Stimulated activated naive CD4-positive, alpha-beta T cell (primary cell): ENCODE data around the gene SRGAP3.

ENCODE experiments used
- DNase-seq, 6 experiments: peaks; one replicate each; lab custom pipeline; 2025; lab: John Stamatoyannopoulos, UW

The SRGAP3 gene

DNA sequence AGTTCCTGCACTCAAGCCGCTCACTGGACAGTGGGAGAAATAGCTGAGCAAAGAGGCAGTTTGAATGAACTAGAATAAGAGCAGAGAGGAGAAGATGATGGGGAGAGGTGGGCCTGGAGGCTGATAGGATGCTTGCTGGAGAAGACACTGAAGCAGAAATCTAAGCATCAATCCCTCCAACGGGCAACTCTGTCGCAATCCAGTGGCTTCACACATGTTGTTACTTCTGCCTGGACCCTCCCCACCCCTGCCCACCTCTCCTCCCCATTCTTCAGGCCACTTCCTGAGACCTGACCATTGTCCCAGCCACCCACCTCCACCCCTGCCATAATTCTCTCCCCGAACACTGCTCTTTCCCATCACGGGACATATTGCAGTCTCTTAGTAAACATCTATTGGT lies 76.0 kb downstream of the SRGAP3 start:
- DNase-seq, result no peak

DNA sequence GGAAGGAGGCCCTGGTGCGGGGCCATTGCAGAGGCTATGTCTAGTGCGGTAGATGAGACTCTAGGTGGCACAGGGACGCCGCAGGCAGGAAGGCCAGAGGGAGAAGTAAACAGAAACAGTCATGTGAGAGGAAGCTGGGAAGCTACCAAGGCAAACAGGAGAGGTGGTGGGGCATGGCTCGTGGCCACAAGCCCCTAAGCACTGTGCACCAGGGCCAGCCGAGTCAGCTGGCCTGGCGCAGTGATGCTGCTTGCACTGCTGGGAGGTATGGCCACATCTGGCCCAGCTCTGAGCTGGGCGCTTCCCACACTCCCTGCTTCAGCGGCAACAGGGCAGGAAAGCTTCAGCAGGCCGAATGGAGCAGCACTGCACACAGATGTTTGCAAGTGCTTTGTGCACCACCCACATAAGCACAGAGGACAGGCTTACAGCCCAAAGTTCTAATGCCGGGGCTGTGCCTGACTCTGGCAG lies 76.6 kb downstream of the SRGAP3 start:
- DNase-seq, result no peak

DNA sequence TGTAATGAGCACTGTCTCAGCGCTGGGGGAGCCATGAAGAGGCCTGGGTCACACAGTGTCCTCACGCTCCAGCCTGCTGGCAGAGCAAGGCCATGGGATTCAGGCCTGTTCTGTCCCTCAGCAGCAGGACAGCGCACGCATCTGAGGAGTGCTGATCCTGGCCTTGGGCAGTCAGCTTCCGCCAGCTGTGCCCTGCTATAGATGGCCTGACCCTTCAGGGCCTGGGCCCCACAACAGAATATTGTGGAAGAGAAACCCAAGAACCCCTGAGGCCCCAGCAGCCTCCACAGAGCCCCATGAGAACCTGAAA lies 78.6 kb downstream of the SRGAP3 start:
- DNase-seq, result no peak

DNA sequence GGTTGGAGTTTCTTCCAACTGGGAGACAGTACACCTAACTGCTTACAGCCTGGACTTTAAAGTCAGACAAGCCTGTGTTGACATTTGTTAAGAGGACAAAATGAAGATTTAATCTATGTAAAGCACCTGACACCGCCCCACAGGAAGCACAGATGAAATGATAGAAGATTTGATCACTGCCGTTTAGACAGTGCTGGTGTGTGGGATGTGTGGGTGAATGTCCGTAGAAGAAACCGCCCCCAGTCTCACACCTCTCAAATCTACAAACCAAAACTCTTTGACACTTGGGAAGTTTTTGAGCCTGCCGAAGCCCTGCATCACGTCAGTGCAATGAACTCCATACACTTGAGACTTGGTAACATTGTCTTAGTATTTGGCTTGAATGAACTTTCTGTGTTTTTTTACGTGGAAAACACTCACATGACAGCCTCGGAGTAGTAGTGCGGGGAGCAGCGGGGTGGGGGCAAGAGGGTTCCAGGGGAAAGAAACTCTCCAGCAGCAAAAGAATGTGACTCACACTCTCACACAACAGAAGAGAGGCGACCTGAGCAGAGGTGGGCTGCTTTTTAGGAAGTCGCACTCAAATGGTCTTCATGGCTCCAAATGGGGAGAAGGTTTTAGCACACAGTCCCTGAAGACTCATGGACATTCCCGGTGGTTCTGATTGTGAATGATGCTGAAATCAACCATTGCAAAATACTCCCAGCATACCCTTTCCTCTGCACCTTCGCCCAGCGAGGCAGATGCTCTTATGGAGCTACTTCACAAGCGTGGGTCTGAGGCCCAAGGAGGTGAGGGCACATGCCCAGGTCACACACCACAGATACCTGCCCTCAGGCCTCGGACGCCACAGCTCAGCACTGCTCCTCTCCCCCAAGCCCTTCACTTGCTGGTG lies 79.2 kb downstream of the SRGAP3 start:
- peak in 2 of 6 experiments; percentile 12 to 16 for DNase-seq

DNA sequence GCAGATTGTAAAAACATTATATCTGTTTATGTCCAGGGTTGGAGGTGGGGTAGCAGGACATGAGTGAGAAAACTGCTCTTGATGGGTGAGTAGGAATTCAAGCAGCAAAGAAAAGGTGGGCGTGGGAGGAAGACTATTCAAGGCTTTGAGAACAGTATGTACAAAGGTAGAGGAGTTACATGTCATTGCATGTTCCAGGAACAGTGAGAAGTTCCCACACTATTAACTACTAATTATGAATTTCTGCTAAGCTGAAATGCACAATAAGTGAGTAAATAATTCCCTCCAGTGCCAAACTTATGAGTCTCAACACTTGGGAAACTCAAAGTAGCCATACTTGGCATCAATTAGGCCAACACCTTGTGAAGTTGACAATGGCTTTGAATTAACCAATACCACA lies 80.1 kb downstream of the SRGAP3 start:
- no peak for DNase-seq

DNA sequence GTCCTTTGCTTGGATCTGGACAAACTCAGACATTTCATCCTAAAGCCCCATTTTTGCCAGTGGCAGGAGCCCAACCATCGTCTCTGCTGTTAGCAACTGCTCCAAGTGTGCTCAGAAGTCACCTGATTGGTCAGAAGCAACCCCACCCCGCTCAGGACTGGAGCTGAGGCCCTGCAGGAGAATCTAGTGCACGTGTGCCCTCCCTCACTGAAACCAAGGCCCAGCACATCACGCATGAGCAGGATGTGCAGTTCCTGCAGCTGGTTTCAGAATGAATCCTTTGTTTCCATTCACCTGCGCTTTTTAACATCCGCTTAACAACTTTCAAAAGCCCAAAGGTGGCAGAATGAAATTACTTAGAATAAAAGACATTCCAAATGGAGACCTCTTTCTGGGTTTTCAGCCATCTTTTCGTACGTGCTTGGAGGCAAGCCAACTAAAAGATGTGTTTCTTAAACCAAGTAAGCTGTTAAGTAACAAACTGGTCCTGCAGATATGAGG lies 81.2 kb downstream of the SRGAP3 start:
- DNase-seq, result peak in 3 of 6 experiments; percentile 6 to 18 (median 9)

DNA sequence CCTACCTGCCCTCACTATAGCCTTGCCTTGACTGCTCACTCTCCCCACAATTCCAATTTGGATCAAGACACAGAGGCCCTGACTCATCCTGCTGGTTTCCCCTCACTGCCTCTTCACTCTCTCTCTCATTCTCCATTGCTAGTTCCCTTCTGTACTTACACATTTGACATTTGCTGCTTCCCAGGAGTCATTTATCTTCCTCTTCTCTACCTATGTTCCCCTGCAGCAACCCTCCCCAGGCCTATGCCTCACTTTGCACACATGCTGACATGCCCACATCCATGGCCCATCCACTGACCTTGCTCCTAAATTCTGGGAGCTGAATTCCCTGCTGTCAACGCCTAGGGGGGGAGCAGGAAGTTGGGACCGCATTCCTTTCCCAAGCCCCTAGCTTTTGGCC lies 82.2 kb downstream of the SRGAP3 start:
- no peak for DNase-seq

DNA sequence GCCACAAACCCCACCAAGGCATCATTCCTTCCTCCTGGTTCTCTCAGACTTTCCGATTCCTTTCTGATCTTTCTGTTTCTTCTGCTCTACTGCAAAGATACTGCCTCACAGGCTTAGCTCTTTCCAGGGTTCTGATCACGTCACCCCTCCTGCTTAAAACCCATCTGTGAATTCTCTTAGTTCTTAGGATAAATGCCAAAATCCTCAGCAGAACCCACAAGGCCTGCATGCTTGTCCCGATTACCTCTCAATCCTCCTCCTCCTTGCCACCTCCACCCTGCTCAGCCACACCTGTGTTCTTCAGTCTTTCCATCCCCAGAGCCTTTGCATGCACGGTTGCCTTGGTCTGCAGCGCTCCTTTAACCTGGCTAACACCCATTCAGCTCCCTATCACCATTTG lies 84.0 kb downstream of the SRGAP3 start:
- no peak for DNase-seq

DNA sequence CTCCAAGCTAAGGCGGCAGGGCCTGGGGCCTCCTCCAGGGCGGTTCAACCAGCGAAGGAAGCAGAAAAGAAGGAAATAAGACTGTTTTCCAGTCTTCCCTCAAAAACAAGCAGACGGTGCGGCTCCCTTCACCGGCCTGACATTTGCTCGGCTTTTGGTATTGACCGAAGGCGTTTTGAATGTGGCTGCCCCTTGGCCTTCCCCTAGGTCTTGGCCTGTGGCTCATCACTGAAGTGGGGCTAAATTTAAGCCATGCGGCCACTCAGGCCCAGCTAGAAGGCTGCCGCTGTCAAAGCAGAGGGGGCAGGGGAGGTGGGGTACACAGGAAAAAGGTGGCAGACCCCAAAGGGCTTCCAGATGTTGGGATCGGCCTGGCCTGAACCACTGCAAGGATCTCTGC lies 86.2 kb downstream of the SRGAP3 start:
- no peak for DNase-seq

DNA sequence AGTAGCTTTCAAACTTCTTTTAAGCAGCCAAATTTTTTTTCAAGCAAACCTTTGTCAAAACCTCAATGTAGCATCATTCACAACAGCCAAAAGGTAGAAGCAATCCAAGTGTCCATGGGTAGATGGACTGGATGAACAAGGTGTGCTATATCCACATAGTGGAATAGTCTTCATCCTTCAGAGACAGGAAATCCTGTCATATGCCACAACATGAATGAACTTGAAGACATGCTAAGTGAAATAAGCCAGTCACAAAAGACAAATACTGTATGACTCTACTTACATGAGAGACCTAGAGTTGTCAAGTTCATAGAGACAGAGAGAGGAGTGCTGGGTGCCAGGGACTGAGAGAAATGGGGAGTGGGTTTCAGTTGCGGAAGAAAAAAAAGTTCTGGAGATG lies 87.6 kb downstream of the SRGAP3 start:
- DNase-seq, result no peak

DNA sequence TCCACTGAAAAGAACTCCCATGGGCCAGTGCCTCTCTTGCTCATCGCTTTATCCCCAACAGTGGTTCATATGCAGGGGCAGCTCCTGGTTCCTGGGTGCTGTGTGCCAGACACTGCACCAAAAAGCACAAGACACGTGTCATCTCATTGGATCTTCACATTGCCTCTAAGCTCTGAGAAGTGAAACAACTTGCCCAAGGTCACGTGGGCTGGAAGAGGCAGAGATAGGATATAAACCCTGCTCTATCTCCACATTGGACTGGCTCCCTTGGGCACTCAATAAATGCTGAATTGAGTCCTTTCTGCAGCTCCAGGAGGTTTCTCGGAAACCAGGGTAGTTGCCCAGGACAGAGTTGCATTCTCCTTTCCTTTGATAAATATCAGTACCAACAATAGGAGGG lies 88.1 kb downstream of the SRGAP3 start:
- no peak for DNase-seq

DNA sequence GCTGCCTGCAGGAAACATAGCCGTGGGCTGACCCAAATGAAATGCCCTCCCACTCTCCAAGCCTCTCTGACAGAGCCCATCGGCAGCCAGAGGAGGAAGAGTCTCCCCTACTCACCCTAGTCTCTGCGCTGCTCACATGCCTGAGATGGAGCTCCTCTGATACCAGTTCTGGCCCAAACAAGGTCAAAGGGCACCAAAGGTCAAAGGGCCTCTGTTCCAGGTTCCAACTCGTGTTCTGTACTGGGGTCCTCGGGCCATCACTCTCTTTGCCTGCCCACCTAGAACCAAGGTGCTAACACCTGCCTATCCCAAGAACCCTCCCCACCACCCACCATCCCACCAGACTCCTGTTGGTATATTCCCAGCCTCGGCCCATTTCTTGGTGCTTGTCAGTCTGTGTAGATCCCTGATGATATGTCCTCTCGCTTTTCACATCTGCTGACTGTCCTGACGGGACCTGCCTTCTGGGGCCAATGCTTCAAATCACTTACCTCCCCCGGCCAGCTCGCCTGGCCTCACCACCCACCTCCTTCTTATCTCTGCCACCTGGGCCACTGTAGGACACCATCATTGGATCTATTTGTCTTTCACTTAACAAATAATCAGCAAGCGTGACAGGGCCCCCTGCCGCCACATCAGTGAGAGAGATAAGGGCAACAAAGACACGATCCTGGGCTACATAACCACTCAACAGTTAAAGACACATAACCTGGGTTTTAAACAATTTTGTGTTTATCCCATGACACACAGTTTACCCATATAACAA lies 90.4 kb downstream of the SRGAP3 start:
- no peak for DNase-seq

DNA sequence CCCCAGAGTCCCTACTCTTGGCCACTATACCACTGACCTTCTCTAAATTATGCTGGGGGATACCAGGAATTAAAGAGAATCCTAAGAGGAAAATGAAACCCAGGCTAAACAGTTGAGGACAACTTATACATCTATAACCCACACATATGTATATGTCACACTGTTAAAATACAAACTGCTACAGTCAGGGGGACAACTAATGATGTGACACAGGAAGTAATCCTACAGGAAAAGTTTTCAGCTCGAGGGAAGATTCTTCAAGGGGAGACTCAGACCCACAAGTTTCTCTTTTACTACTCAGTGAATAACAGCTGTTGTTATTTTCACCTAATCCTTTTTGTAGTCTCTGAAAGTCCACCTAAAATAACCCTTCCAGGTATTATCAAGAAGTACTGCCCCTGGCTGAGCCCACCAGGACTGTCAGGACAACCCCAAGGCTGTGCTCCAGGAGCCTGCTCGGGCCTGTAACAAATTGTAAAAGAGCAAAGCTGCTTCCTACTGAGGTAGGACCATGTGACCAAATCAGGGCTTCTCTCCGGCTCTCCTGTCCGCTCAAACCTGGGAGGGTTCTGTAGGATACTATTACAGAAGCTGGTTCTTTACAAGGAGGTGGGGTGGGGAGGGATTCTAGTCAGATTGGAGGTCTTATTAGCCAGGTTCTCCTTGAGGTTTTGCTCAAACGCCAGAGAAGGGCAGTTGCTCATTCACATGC lies 91.6 kb downstream of the SRGAP3 start:
- no peak for DNase-seq

DNA sequence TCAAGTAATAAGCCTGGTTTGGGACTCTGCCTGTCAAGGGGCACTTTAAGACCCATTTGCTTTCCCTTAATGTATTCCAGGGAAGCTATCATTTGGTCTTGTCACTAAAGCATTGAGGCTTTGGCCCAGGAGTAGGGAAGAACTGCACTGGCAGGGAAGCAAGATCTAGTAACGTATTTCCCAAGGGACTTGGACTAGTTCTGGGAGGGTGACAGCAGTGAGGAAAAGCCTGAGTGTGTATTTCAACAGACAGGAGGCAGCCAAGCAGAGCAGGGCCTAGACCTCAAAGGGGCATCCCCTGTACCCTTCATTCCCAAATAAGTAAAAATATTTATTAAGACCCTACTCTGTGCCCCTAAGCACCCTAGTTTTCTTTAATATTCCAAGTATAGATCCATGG lies 92.8 kb downstream of the SRGAP3 start:
- DNase-seq, result no peak

DNA sequence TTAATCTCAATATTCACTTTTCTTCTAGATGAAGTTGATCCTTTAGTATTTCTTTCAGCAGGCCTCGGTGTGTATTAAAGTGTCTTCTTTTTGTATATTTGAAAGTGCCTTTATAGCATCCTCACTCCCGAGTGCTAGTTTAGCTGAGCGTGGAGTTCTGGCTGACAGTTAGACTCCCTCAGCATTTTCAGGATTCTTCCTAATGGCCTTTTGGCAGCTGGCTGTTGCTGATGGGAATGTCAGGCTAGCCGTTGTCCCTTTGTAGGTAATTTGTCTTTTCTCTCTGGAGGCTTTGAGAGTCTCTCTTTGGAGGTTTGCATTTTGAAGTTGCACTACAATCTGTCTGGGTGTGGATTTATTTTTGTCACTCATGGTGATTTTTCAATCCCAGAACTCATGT lies 94.4 kb downstream of the SRGAP3 start:
- no peak for DNase-seq

DNA sequence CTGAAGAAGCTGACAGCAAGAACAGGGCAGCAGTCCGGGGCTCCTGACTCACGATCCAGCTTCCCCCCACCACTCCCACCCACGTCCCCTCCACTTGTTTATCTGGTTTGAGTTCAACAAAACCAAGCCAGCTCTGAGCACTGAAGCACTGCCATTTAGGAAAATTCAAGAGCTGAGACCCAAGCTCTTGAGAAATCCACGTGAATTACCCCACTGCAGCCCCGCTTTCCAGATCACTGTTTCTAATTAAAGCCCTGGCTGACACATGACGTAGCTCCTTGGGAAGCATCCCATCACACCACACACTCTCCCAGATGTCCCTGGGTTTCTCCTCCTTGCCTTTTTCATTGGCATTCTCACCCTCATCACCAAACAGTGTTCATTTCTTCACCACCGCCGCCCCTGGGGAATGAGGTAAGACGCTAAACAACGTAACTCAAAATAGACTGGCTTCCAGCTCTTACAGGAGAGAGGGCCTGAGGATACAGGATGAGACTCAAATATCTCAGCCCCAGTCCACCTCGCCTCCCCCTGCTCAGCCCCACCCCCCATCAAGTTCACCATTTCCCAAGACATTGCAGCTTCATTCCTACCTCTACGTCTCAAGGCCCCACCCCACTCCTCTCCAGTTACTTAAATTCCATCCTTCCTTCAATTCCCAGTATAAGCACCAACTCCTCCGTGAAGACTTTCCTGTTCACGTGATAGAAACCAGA lies 95.4 kb downstream of the SRGAP3 start:
- no peak for DNase-seq

DNA sequence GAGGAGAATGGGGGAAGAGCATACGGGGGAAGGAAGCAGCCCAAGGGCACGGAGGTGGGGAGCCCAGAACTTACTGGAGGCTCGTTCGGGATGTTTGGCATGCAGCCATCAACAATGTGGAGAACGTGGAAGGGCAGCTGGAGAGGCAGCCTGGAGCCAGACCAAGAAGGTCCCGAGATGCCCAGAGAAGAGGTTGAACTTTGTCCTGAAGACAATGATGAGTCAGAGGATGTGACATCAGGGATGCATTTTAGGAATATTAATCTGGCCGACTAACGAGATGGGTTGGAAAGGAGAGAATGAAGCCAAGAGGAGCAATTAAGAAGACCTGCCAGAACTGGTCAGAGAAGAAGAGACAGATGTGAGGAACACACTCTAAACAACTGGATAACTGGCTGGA lies 98.2 kb downstream of the SRGAP3 start:
- DNase-seq, result no peak

DNA sequence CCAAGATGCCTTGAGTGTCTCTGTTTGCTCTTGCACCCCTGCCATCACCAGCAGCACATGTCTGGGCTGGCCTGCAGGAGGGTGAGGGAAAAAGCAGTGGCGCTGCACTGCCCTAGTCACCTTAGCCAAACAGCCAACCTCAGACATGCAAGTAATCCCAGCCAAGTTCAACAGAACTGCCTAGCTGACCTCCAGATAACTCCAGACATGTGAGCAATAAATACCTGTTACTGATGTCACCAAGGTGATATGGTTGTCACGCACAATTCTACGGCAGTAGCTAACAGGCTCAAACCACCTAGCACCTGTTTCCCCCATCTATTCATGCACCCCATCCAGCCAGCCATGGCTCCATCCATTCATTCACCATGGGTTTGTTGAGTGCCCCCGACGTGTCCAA lies 99.9 kb downstream of the SRGAP3 start:
- DNase-seq, result no peak

DNA sequence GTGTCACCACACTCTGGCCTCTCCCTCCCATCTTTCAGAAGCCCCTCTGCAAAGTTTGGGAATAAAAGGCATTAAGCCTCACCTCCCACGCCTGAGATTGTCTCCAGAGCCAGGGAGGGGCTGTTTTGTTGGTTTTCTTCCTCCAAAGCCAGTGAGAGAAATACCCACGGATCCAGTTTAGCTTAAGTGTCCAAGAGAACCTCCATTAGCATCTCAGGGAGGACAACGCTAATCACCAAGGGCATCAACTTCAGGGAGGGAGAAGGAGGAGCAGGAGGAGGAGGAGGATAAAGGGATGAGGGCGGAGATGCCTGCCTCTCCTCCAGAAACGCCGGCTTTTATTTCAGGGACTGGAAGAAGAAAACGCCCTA lies 101.6 kb downstream of the SRGAP3 start:
- DNase-seq, result no peak

DNA sequence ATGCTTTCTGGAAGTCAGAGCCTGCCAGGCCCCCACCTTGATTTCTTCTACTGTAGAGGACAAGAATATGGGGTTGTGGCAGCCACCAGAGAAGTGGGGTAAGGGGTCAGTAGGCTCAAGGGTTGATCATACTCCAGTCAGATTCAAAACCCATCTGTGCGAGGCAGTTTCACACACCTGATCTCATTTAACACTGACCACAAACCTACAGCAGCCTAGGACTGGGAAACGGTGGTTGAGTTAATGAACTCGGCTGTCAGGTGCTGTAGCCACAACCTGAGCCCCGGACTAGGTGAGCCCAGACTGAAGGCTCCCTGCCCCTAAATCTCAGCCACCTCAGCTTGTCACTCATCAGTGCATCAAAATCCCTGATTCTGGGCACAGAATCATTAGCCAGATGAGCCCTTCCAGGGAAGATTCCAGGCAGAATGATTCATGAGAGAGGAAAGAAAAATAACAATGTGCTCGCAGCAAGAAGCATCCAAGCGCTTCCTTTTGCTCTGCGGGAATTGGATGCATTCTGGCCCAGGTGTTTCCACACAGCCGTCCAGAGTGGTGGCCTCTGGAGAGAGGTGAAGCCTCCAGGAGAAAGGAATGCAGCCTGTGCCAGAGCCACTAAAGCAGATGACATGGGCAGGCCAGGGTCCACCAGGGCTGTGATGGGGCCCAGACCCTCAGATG lies 102.1 kb downstream of the SRGAP3 start:
- no peak for DNase-seq

DNA sequence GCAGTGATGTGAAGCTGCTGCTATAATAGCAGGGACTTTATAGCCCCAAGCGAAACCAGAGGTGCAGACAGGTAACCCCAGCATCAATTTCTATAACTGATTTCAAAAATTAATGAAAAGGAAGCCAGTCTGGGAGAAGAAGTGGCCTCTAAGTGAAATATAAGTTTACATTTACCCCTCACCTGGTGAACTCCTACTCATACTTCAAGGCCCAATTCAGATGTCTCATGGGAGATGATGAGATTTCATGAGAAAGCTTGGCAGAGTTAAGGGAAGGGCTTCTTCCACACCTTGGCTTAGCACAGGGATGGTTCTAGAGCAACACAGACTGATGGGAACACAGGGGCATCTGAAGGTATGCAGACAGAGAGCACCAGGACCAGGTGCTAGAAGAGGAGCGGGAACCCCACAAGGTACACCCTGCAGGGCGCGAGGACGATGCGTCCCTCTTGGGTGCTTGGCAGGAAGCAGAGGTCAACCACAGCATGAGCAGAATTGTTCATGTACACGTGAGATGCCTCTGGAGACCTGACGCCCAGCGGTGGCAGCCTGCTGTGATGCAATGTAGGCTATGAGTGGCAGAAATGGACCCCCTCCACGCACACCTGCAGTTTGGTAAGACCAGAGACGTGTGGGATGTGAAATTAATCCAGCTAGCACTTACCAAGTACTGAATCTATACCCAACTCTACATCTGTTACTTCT lies 102.9 kb downstream of the SRGAP3 start:
- DNase-seq, result no peak
